ENCODE results near the gene CD3G. TPM values are rescaled to one million over a fixed set of nuclear protein-coding genes. Genes with fewer than 3 reads are reported as not detected.

CD3G gene
- total RNA-seq, 4 donors from 2014 or later = 0.12 to 0.59 (median 0.37) TPM

GRCh38 chr11:118334745-118335144 is 9.4 kb upstream of the CD3G start:
- H3K4me3 ChIP-seq (ENCODE audit: low read depth, poor library complexity, severe bottlenecking) = no peak overlapping the region
- TF ChIP-seq CTCF (IDR thresholded peaks at IDR 0.05) (no peak), POLR2A (IDR thresholded peaks at IDR 0.05) (no peak)
- 80 to 88% methylated on average over 1 of the region's 1 CpG for WGBS, 2 donors
- DNase-seq (ENCODE audit: low spot score in 2 of 2) = no peak
- intact Hi-C loops (cut with DNase I; ENCODE audit: low total_unique reads) = no loop called here

- TF ChIP-seq POLR2A (IDR thresholded peaks at IDR 0.05) (no peak), CTCF (IDR thresholded peaks at IDR 0.05) (no peak)
- no peak for DNase-seq (ENCODE audit: low spot score in 2 of 2)
- intact Hi-C loops (cut with DNase I; ENCODE audit: low total_unique reads) = no loop called here
- no peak overlapping the region for H3K4me3 ChIP-seq (ENCODE audit: low read depth, poor library complexity, severe bottlenecking)
- WGBS, 2 donors = 33 to 40% methylated on average over 7 of the region's 7 CpGs
Observed at GRCh38 chr11:118338637-118339061, 5.5 kb upstream of the CD3G start.

- 71 to 88% methylated on average over 5 of the region's 5 CpGs for WGBS, 2 donors
- DNase-seq (ENCODE audit: low spot score in 2 of 2) = no peak
- H3K4me3 ChIP-seq (ENCODE audit: low read depth, poor library complexity, severe bottlenecking) = no peak overlapping the region
- TF ChIP-seq CTCF (IDR thresholded peaks at IDR 0.05) (no peak), POLR2A (IDR thresholded peaks at IDR 0.05) (no peak)
- intact Hi-C loops (cut with DNase I; ENCODE audit: low total_unique reads) = no loop called here
Observed at GRCh38 chr11:118339281-118339961, 4.7 kb upstream of the CD3G start.

GRCh38 chr11:118340449-118340848 is 3.7 kb upstream of the CD3G start:
- no peak for DNase-seq (ENCODE audit: low spot score in 2 of 2)
- H3K4me3 ChIP-seq (ENCODE audit: low read depth, poor library complexity, severe bottlenecking) = no peak overlapping the region
- 84 to 86% methylated on average over 3 of the region's 3 CpGs for WGBS, 2 donors
- intact Hi-C loops (cut with DNase I; ENCODE audit: low total_unique reads) = no loop called here
- no peak for TF ChIP-seq CTCF (IDR thresholded peaks at IDR 0.05)
- TF ChIP-seq POLR2A (IDR thresholded peaks at IDR 0.05) = no peak

GRCh38 chr11:118341261-118341660 is 2.9 kb upstream of the CD3G start:
- no peak for TF ChIP-seq CTCF (IDR thresholded peaks at IDR 0.05)
- no peak for TF ChIP-seq POLR2A (IDR thresholded peaks at IDR 0.05)
- H3K4me3 ChIP-seq (ENCODE audit: low read depth, poor library complexity, severe bottlenecking) = no peak overlapping the region
- no peak for DNase-seq (ENCODE audit: low spot score in 2 of 2)
- 96% methylated on average over 3 of the region's 3 CpGs for WGBS, 2 donors
- intact Hi-C loops (cut with DNase I; ENCODE audit: low total_unique reads) = no loop called here

Data from lower leg skin (tissue), 4 donors.